IMR-90 (cell line): Measurements from ENCODE around the gene PACC1. TPM values are rescaled to one million over a fixed set of nuclear protein-coding genes. Genes with fewer than 3 reads are reported as not detected.

Source experiments
- ATAC-seq: fragments of 200-7000 bp; cut with Tn5 transposase; 2 replicates; pipeline ENCODE4 v1.9.1; 2020; ENCODE audit warnings: low read depth, mild to moderate bottlenecking, moderate library complexity
- BruUV-seq: library from RNA; stranded (reverse); fragments of 400-500 nt; replicated peaks from 2 replicates; lab custom pipeline; 2021; lab: Mats Ljungman, UMichigan
- CTCF ChIA-PET: fragments of 300-600 bp; formaldehyde crosslinking; extraction: SDS; loops from one replicate; lab custom pipeline; 2021; ENCODE audit warnings: antibody characterized with exemption; lab: Yijun Ruan, JAX
- POLR2A ChIA-PET: fragments of 300-600 bp; sonication (Branson Sonifier 250); formaldehyde crosslinking; loops from one replicate; lab custom pipeline; 2022; ENCODE audit warnings: antibody characterized with exemption; ENCODE audit not compliant: unreplicated experiment; lab: Charles Lee
- DNase-seq: peaks from one replicate; pipeline ENCODE4 v3.0.0; 2013
- H2AFZ ChIP-seq: replicated peaks from 2 replicates; pipeline ENCODE3; 2013; ENCODE audit warnings: low read length, mild to moderate bottlenecking; ENCODE audit not compliant: poor library complexity
- H2AK5ac ChIP-seq: 2 replicates; pipeline ENCODE4 v1.6.1; 2013; ENCODE audit warnings: low read depth, low read length, inconsistent platforms
- H2AK9ac ChIP-seq: replicated peaks from 2 replicates; pipeline ENCODE3; 2013; ENCODE audit warnings: mild to moderate bottlenecking, low read depth, low read length, moderate library complexity; ENCODE audit not compliant: poor library complexity
- H2BK120ac ChIP-seq: 2 replicates; pipeline ENCODE4 v1.6.1; 2013; ENCODE audit warnings: low read depth, low read length, inconsistent platforms
- H2BK15ac ChIP-seq: 3 replicates; pipeline ENCODE4 v1.6.1; 2013; ENCODE audit warnings: low read depth, low read length, inconsistent platforms
- H2BK20ac ChIP-seq: 2 replicates; pipeline ENCODE4 v1.6.1; 2013; ENCODE audit warnings: low read depth, mild to moderate bottlenecking, inconsistent platforms, low read length, moderate library complexity
- H2BK5ac ChIP-seq: 2 replicates; pipeline ENCODE4 v1.6.1; 2013; ENCODE audit warnings: mild to moderate bottlenecking, low read depth, low read length, inconsistent platforms; ENCODE audit not compliant: poor library complexity, severe bottlenecking
- H3K14ac ChIP-seq: replicated peaks from 2 replicates; pipeline ENCODE4 v1.6.1; 2013; ENCODE audit warnings: low read depth, low read length, inconsistent platforms
- H3K18ac ChIP-seq: 2 replicates; pipeline ENCODE4 v1.6.1; 2013; ENCODE audit warnings: low read depth, low read length, control low read depth
- H3K23ac ChIP-seq: 2 replicates; pipeline ENCODE4 v1.6.1; 2013; ENCODE audit warnings: low read depth, low read length, inconsistent platforms
- H3K27ac ChIP-seq: 2 replicates; pipeline ENCODE4 v1.5.1; 2013; ENCODE audit warnings: mild to moderate bottlenecking, control low read depth, low read length; ENCODE audit not compliant: insufficient read depth
- H3K27me3 ChIP-seq: 2 replicates; pipeline ENCODE4 v1.6.1; 2013; ENCODE audit warnings: low read length; ENCODE audit not compliant: control insufficient read depth, insufficient read depth
- H3K36me3 ChIP-seq: 2 replicates; pipeline ENCODE4 v1.6.1; 2013; ENCODE audit warnings: low read length, mixed read lengths; ENCODE audit not compliant: control insufficient read depth, insufficient read depth
- H3K4ac ChIP-seq: 2 replicates; pipeline ENCODE4 v1.6.1; 2013; ENCODE audit warnings: low read depth, low read length, inconsistent platforms
- H3K4me1 ChIP-seq: 2 replicates; pipeline ENCODE4 v1.6.1; 2013; ENCODE audit warnings: low read length, mixed read lengths; ENCODE audit not compliant: control insufficient read depth, insufficient read depth
- H3K4me2 ChIP-seq: 2 replicates; pipeline ENCODE4 v1.6.1; 2013; ENCODE audit warnings: low read depth, mild to moderate bottlenecking, control low read depth, low read length, moderate library complexity
- H3K4me3 ChIP-seq: 2 replicates; pipeline ENCODE4 v1.5.1; 2013; ENCODE audit warnings: low read depth, mild to moderate bottlenecking, control low read depth, low read length, moderate library complexity; ENCODE audit not compliant: insufficient read depth
- H3K56ac ChIP-seq: 2 replicates; pipeline ENCODE4 v1.6.1; 2013; ENCODE audit warnings: low read length, inconsistent platforms; ENCODE audit not compliant: insufficient read depth; ENCODE audit errors: extremely low read depth
- H3K79me1 ChIP-seq, 2 experiments: 2 replicates each; pipeline ENCODE4 v1.6.1; 2013; ENCODE audit warnings: low read length in 2 of 2, inconsistent platforms in 1 of 2, low read depth in 1 of 2
- H3K9ac ChIP-seq: 2 replicates; pipeline ENCODE4 v1.6.1; 2013; ENCODE audit warnings: low read depth, low read length, control low read depth
- H3K9me1 ChIP-seq: 2 replicates; pipeline ENCODE4 v1.6.1; 2013; ENCODE audit warnings: low read length, inconsistent platforms; ENCODE audit not compliant: insufficient read depth
- H3K9me3 ChIP-seq: 2 replicates; pipeline ENCODE4 v1.6.1; 2013; ENCODE audit warnings: low read length; ENCODE audit not compliant: control insufficient read depth, insufficient read depth
- H4K20me1 ChIP-seq: 2 replicates; pipeline ENCODE4 v1.6.1; 2013; ENCODE audit warnings: low read length, inconsistent platforms; ENCODE audit not compliant: insufficient read depth
- H4K5ac ChIP-seq: 2 replicates; pipeline ENCODE4 v1.6.1; 2013; ENCODE audit warnings: mild to moderate bottlenecking, low read depth, low read length, control low read depth
- H4K8ac ChIP-seq, 2 experiments: 2 replicates each; pipeline ENCODE4 v1.6.1; 2013; ENCODE audit warnings: low read depth in 2 of 2, low read length in 2 of 2, control low read depth in 1 of 2, inconsistent platforms in 1 of 2
- H4K91ac ChIP-seq: 2 replicates; pipeline ENCODE4 v1.6.1; 2013; ENCODE audit warnings: low read depth, low read length, inconsistent platforms; ENCODE audit not compliant: insufficient read depth
- BHLHE40 ChIP-seq: fragments of 150-350 bp; IDR thresholded peaks from 2 replicates; pipeline ENCODE4 v1.6.1; 2016; ENCODE audit warnings: mild to moderate bottlenecking, low read depth, low read length
- CEBPB ChIP-seq: IDR thresholded peaks from 2 replicates; pipeline ENCODE4 v1.6.1; 2012; ENCODE audit warnings: low read depth, low read length, improper control_type of control experiment
- CHD1 ChIP-seq: IDR thresholded peaks from 2 replicates; pipeline ENCODE4 v1.6.1; 2012; ENCODE audit warnings: low read depth, low read length, improper control_type of control experiment
- FOS ChIP-seq: fragments of 150-350 bp; IDR thresholded peaks from 2 replicates; pipeline ENCODE4 v1.6.1; 2016; ENCODE audit warnings: low read depth, low read length
- MAFK ChIP-seq: IDR thresholded peaks from 2 replicates; pipeline ENCODE4 v1.6.1; 2012; ENCODE audit warnings: low read depth, low read length, improper control_type of control experiment
- MAZ ChIP-seq: IDR thresholded peaks from 2 replicates; pipeline ENCODE4 v1.6.1; 2012; ENCODE audit warnings: low read depth, mild to moderate bottlenecking, low read length, improper control_type of control experiment, moderate library complexity, borderline replicate concordance
- NFE2L2 ChIP-seq: fragments of 150-350 bp; IDR thresholded peaks from 2 replicates; pipeline ENCODE4 v1.6.1; 2016; ENCODE audit warnings: low read depth, mild to moderate bottlenecking, low read length
- POLR2A ChIP-seq: IDR thresholded peaks from 2 replicates; pipeline ENCODE4 v1.6.1; 2012; ENCODE audit warnings: mild to moderate bottlenecking, low read depth, low read length
- RAD21 ChIP-seq: IDR thresholded peaks from 2 replicates; pipeline ENCODE4 v1.6.1; 2012; ENCODE audit warnings: low read length, improper control_type of control experiment
- RCOR1 ChIP-seq: IDR thresholded peaks from 2 replicates; pipeline ENCODE4 v1.6.1; 2012; ENCODE audit warnings: mild to moderate bottlenecking, low read length, improper control_type of control experiment; ENCODE audit not compliant: insufficient replicate concordance
- RFX5 ChIP-seq: IDR thresholded peaks from 2 replicates; pipeline ENCODE4 v1.8.0; 2012; ENCODE audit warnings: low read depth, mild to moderate bottlenecking, low read length, moderate library complexity
- SMC3 ChIP-seq: fragments of 150-350 bp; IDR thresholded peaks from 2 replicates; pipeline ENCODE4 v1.6.1; 2016; ENCODE audit warnings: low read depth, mild to moderate bottlenecking, antibody characterized with exemption, low read length, moderate library complexity
- WGBS, 2 experiments: methylation state at CpG; one replicate each; pipeline versions ENCODE4 v1.1.5 to v1.1.7; 2013; ENCODE audit warnings: missing lambda C conversion rate in 2 of 2; ENCODE audit not compliant: insufficient read length in 1 of 2; ENCODE audit errors: extremely low coverage in 2 of 2; 5-methylcytosine and 5-hydroxymethylcytosine counted together
- dilution Hi-C: fragments of 300-500 bp; cut with HindIII; formaldehyde crosslinking; loops from one replicate; pipeline ENCODE4 v1.14.3; 2018; ENCODE audit warnings: low sequenced_read_pairs; ENCODE audit not compliant: unreplicated experiment
- in situ Hi-C: fragments of 300-500 bp; cut with MboI; formaldehyde crosslinking; loops from 3 replicates; pipeline ENCODE4 v1.14.3; 2019; ENCODE audit warnings: low sequenced_read_pairs, inconsistent platforms, mixed read lengths
- intact Hi-C: fragments of 100-400 bp; cut with micrococcal nuclease; formaldehyde crosslinking; loops from 2 replicates; pipeline ENCODE4 v1.10.0; 2022
- polyA plus RNA-seq, 3 experiments: library from polyadenylated mRNA; depleted of rRNA; stranded (reverse); fragments of >200 nt; gene quantifications; 2 replicates each; pipeline ENCODE4 v1.2.3, GENCODE V29; 2012; ENCODE audit warnings: low replicate concordance in 1 of 3
- total RNA-seq: library from RNA; depleted of rRNA; stranded (reverse); fragments of >200 nt; gene quantifications from 2 replicates; pipeline ENCODE4 v1.2.3, GENCODE V29; 2012
- TF ChIP-seq, protein P1 (sequence below): fragments of 150-350 bp; IDR thresholded peaks from 2 replicates; pipeline ENCODE4 v1.6.1; 2017; ENCODE audit warnings: mild to moderate bottlenecking, antibody characterized with exemption, low read length, low read depth
- TF ChIP-seq, protein P2 (sequence below): fragments of 150-350 bp; IDR thresholded peaks from 2 replicates; pipeline ENCODE4 v1.6.1; 2016; ENCODE audit warnings: low read depth, mild to moderate bottlenecking, low read length, moderate library complexity, borderline replicate concordance
- TF ChIP-seq, protein P3 (sequence below): conservative IDR thresholded peaks from 2 replicates; pipeline ENCODE4 v1.5.1; 2012; ENCODE audit warnings: mild to moderate bottlenecking, low read depth, low read length, improper control_type of control experiment

The PACC1 gene
- total and polyA plus RNA-seq, 2 of the 4 experiments (the other 2 are of a cell fraction): 8.6 to 13.4 TPM

DNA sequence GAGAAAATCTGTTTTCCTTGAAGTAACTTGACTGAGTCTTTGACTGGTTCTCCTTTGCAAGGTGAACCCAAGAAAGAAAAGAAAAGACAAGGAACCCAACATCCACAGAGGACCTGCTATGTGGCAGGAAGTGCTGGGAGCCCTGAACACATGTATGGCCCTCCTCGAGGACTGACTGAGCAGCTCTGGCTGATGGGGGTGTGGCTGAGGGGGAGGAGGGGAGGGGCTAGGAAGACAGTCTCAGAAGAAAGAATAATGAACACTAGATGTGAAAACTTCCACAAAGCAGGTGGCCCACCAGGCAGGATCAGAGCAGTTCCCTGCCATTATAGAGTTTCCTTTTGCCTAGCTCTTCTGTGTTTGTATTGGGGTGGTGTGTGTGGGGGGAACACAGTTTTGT lies 44.1 kb upstream of the PACC1 start:
- no peak overlapping the region for H3K4ac ChIP-seq
- no peaks in the 10 kb centered on the region for H3K4me1 ChIP-seq
- BruUV-seq: no TSS peak
- no peak overlapping the region for H2AK9ac ChIP-seq
- ChIA-PET CTCF (interaction anchor here (2.0 kb wide), 1 partner anchor 11 kb away, joined by 6 read pairs; no protein-coding TSS in a partner anchor), POLR2A (interaction anchor here (0.5 kb wide), 1 partner anchor 36 kb away, joined by 3 read pairs; no protein-coding TSS in a partner anchor)
- intact Hi-C loops: loop anchor here (5.0 kb wide), 2 partner anchors 762 to 777 kb away; no protein-coding TSS in a partner anchor
- H2AFZ ChIP-seq: no peak overlapping the region
- H3K4me3 ChIP-seq: no peak overlapping the region
- H4K5ac ChIP-seq: no peak overlapping the region
- no peak overlapping the region for H2BK15ac ChIP-seq
- H3K18ac ChIP-seq: no peak overlapping the region
- no peak overlapping the region for H3K56ac ChIP-seq
- no peak overlapping the region for H2AK5ac ChIP-seq
- no peaks in the 10 kb centered on the region; the same call in 1 of the 2 replicates for H3K9me1 ChIP-seq
- H3K36me3 ChIP-seq: no peaks in the 10 kb centered on the region
- TF ChIP-seq MAFK: no peak
- TF ChIP-seq CEBPB: no peak
- no peak for TF ChIP-seq SMC3
- no peak for TF ChIP-seq MAZ
- no peak for TF ChIP-seq RAD21
- no peak for TF ChIP-seq RFX5
- TF ChIP-seq POLR2A: no peak
- TF ChIP-seq, protein P1, sequence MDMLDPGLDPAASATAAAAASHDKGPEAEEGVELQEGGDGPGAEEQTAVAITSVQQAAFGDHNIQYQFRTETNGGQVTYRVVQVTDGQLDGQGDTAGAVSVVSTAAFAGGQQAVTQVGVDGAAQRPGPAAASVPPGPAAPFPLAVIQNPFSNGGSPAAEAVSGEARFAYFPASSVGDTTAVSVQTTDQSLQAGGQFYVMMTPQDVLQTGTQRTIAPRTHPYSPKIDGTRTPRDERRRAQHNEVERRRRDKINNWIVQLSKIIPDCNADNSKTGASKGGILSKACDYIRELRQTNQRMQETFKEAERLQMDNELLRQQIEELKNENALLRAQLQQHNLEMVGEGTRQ: no peak
- no peak for TF ChIP-seq CHD1
- TF ChIP-seq, protein P2, sequence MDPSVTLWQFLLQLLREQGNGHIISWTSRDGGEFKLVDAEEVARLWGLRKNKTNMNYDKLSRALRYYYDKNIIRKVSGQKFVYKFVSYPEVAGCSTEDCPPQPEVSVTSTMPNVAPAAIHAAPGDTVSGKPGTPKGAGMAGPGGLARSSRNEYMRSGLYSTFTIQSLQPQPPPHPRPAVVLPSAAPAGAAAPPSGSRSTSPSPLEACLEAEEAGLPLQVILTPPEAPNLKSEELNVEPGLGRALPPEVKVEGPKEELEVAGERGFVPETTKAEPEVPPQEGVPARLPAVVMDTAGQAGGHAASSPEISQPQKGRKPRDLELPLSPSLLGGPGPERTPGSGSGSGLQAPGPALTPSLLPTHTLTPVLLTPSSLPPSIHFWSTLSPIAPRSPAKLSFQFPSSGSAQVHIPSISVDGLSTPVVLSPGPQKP: no peak
- TF ChIP-seq FOS: no peak
- TF ChIP-seq NFE2L2: no peak
- no peak for TF ChIP-seq RCOR1
- TF ChIP-seq BHLHE40: no peak
- TF ChIP-seq, protein P3, sequence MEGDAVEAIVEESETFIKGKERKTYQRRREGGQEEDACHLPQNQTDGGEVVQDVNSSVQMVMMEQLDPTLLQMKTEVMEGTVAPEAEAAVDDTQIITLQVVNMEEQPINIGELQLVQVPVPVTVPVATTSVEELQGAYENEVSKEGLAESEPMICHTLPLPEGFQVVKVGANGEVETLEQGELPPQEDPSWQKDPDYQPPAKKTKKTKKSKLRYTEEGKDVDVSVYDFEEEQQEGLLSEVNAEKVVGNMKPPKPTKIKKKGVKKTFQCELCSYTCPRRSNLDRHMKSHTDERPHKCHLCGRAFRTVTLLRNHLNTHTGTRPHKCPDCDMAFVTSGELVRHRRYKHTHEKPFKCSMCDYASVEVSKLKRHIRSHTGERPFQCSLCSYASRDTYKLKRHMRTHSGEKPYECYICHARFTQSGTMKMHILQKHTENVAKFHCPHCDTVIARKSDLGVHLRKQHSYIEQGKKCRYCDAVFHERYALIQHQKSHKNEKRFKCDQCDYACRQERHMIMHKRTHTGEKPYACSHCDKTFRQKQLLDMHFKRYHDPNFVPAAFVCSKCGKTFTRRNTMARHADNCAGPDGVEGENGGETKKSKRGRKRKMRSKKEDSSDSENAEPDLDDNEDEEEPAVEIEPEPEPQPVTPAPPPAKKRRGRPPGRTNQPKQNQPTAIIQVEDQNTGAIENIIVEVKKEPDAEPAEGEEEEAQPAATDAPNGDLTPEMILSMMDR: no peak
- in situ Hi-C loops: loop anchor here (5.0 to 10.0 kb wide), 3 partner anchors 164 to 774 kb away; no protein-coding TSS in a partner anchor
- H4K20me1 ChIP-seq: no peaks in the 10 kb centered on the region
- peaks cover 9% of the 10 kb centered on the region; the same call in 1 of the 2 replicates for H3K27me3 ChIP-seq
- ATAC-seq (no peak), DNase-seq (no peak)
- no peak overlapping the region for H3K9ac ChIP-seq
- H3K14ac ChIP-seq: no peak overlapping the region
- no peak overlapping the region for H3K23ac ChIP-seq
- dilution Hi-C loops: no loop called here
- H3K79me1 ChIP-seq: no peaks in the 10 kb centered on the region
- no peak overlapping the region for H3K27ac ChIP-seq
- H4K8ac ChIP-seq: no peak overlapping the region
- no peak overlapping the region for H2BK20ac ChIP-seq
- H2BK5ac ChIP-seq: no peak overlapping the region
- H3K9me3 ChIP-seq: peaks cover 8% of the 10 kb centered on the region; the same call in 1 of the 2 replicates
- H2BK120ac ChIP-seq: no peak overlapping the region
- WGBS, 2 experiments: no CpG with 5 or more reads among the region's 1 CpG
- H3K4me2 ChIP-seq: no peak overlapping the region
- no peak overlapping the region for H4K91ac ChIP-seq
